ENCODE results near the gene ROM1. TPM values are rescaled to one million over a fixed set of nuclear protein-coding genes. Genes with fewer than 3 reads are reported as not detected.

Gene ROM1
- total RNA-seq, 1 experiment from 2014 or later: 1.3 TPM

DNA sequence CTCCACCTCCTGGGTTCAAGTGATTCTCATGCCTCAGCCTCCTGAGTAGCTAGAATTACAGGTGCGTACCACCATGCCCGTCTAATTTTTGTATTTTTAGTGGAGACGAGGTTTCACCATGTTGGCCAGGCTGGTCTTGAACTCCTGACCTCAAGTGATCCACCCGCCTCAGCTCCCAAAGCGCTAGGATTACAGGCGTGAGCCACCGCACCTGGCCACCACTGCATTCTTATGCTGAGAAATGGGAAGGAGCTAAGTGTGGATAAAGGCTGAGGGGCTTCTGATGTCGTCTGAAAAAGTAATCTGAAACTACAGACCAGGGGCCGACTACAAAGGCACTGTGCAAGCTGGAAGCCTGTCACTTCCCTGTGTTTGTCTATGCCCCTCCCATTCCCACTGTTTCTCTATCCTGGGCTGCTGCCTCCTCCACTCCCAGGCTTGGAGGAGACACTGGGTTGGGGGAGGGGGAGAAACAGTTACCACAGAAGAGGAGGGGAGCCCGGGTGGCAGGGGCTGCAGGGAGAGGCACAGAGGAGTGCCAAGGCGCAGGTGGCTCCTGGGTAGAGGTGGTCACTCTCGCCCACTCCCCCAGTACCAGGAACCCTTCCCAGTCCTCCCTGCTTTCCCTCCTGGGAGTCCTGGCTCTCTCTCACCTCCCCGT, 8.5 kb upstream of the ROM1 start:
- H3K36me3 Mint-ChIP-seq (ENCODE audit: insufficient read depth, unreplicated experiment): peaks cover 57% of the 10 kb centered on the region
- H3K4me3 ChIP-seq (ENCODE audit: low read depth, low read length): no peak overlapping the region
- DNase-seq: no peak
- BruUV-seq (replicated peaks): no TSS peak
- no peak overlapping the region for H3K27ac Mint-ChIP-seq (ENCODE audit: unreplicated experiment)
- POLR2A ChIA-PET: interaction anchor here (0.6 kb wide), 2 partner anchors 68 to 124 kb away, joined by 5 to 6 read pairs; no protein-coding TSS in a partner anchor
- TF ChIP-seq, protein P1, sequence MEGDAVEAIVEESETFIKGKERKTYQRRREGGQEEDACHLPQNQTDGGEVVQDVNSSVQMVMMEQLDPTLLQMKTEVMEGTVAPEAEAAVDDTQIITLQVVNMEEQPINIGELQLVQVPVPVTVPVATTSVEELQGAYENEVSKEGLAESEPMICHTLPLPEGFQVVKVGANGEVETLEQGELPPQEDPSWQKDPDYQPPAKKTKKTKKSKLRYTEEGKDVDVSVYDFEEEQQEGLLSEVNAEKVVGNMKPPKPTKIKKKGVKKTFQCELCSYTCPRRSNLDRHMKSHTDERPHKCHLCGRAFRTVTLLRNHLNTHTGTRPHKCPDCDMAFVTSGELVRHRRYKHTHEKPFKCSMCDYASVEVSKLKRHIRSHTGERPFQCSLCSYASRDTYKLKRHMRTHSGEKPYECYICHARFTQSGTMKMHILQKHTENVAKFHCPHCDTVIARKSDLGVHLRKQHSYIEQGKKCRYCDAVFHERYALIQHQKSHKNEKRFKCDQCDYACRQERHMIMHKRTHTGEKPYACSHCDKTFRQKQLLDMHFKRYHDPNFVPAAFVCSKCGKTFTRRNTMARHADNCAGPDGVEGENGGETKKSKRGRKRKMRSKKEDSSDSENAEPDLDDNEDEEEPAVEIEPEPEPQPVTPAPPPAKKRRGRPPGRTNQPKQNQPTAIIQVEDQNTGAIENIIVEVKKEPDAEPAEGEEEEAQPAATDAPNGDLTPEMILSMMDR (IDR thresholded peaks at IDR 0.05; ENCODE audit: insufficient read depth in 1 of 2, low read depth in 1 of 2, low read length in 1 of 2, severe bottlenecking in 1 of 2, unreplicated experiment in 1 of 2): no peak
- no peaks in the 10 kb centered on the region for H3K27me3 Mint-ChIP-seq (ENCODE audit: insufficient read depth, unreplicated experiment)
- H3K9me3 Mint-ChIP-seq (ENCODE audit: unreplicated experiment): no peaks in the 10 kb centered on the region
- H3K27me3 ChIP-seq (replicated peaks; ENCODE audit: control insufficient read depth, insufficient read depth, low read length): no peaks in the 10 kb centered on the region
- peaks cover 26% of the 10 kb centered on the region for H3K4me1 ChIP-seq
- intact Hi-C loops (cut with micrococcal nuclease; ENCODE audit: unreplicated experiment): no loop called here
- H3K36me3 ChIP-seq (ENCODE audit: control insufficient read depth, insufficient read depth, low read length): 0 out of 2 replicates have a peak, but pooled peaks cover 1% of the 10 kb centered on the region
- CTCF ChIA-PET: interaction anchor here (0.8 to 0.9 kb wide), 2 partner anchors 7 to 13 kb away, joined by 3 to 4 read pairs; partner anchors contain the start of gene TUT1
- H3K9me3 ChIP-seq: no peaks in the 10 kb centered on the region
- peaks cover 51% of the 10 kb centered on the region for H3K4me1 Mint-ChIP-seq (ENCODE audit: low read depth, unreplicated experiment)
- no peak overlapping the region for H3K4me3 Mint-ChIP-seq (ENCODE audit: unreplicated experiment)

DNA sequence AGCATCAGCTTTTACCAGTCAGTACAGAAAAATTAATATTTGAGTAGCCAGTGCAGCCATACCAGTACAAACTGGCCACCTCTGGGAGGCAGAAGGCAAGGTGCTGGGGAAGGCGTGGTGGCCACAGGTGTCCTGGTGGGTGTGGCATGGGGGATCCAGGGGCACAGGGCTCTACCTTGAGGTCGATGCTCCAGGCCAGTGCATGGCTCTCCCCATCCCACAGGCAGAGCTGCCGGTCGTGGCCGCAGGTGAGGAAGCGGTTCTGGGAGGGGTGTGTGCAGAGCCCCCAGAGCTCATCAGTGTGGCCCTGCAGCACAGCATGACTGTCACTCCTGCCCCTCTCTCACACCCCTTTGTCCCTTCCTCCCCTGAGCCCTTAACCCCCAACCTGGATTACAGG, 7.6 kb upstream of the ROM1 start:
- Histone ChIP-seq H3K4me3 (ENCODE audit: low read depth, low read length) (no peak overlapping the region), H3K9me3 (no peaks in the 10 kb centered on the region), H3K36me3 (ENCODE audit: control insufficient read depth, insufficient read depth, low read length) (0 out of 2 replicates have a peak, but pooled peaks cover 3% of the 10 kb centered on the region), H3K4me1 (peaks cover 21% of the 10 kb centered on the region), H3K27me3 (replicated peaks; ENCODE audit: control insufficient read depth, insufficient read depth, low read length) (no peaks in the 10 kb centered on the region)
- Mint-ChIP-seq H3K9me3 (ENCODE audit: unreplicated experiment) (no peaks in the 10 kb centered on the region), H3K36me3 (ENCODE audit: insufficient read depth, unreplicated experiment) (peaks cover 56% of the 10 kb centered on the region), H3K27me3 (ENCODE audit: insufficient read depth, unreplicated experiment) (no peaks in the 10 kb centered on the region), H3K4me3 (ENCODE audit: unreplicated experiment) (no peak overlapping the region), H3K4me1 (ENCODE audit: low read depth, unreplicated experiment) (peaks cover 51% of the 10 kb centered on the region), H3K27ac (ENCODE audit: unreplicated experiment) (peak overlapping the region; percentile 56)
- ChIA-PET CTCF (no interaction called here), POLR2A (no interaction called here)
- TF ChIP-seq, protein P1 (IDR thresholded peaks at IDR 0.05; ENCODE audit: insufficient read depth in 1 of 2, low read depth in 1 of 2, low read length in 1 of 2, severe bottlenecking in 1 of 2, unreplicated experiment in 1 of 2): no peak
- intact Hi-C loops (cut with micrococcal nuclease; ENCODE audit: unreplicated experiment): no loop called here
- no TSS peak for BruUV-seq (replicated peaks)
- no peak for DNase-seq

DNA sequence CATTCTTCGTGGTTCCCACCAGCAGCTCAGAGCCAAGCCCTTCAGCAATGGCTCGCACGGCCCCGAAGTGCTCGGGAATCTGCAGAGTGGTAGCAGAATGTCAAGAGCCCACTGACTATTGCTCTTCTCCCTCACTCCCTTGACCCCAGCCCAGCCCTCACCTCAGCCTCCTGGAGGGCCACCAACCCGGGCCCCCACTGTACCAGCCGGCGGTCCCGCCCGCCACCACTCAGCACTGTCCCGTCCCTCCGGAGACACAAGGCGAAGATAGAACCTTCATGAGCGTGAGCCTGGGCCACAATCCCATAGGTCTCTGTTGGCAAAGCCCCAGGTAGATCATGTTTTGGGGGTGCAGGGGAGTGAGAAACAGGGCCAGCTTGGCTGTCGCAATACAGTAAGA, 7.2 kb upstream of the ROM1 start:
- CTCF ChIA-PET: no interaction called here
- H3K36me3 Mint-ChIP-seq (ENCODE audit: insufficient read depth, unreplicated experiment): peaks cover 56% of the 10 kb centered on the region
- DNase-seq: no peak
- no peaks in the 10 kb centered on the region for H3K27me3 ChIP-seq (replicated peaks; ENCODE audit: control insufficient read depth, insufficient read depth, low read length)
- intact Hi-C loops (cut with micrococcal nuclease; ENCODE audit: unreplicated experiment): no loop called here
- H3K9me3 Mint-ChIP-seq (ENCODE audit: unreplicated experiment): no peaks in the 10 kb centered on the region
- peaks cover 25% of the 10 kb centered on the region for H3K4me1 ChIP-seq
- BruUV-seq (replicated peaks): no TSS peak
- no peaks in the 10 kb centered on the region for H3K9me3 ChIP-seq
- no peak overlapping the region for H3K4me3 Mint-ChIP-seq (ENCODE audit: unreplicated experiment)
- H3K27me3 Mint-ChIP-seq (ENCODE audit: insufficient read depth, unreplicated experiment): no peaks in the 10 kb centered on the region
- peaks cover 53% of the 10 kb centered on the region for H3K4me1 Mint-ChIP-seq (ENCODE audit: low read depth, unreplicated experiment)
- no peak overlapping the region for H3K4me3 ChIP-seq (ENCODE audit: low read depth, low read length)
- TF ChIP-seq, protein P1 (IDR thresholded peaks at IDR 0.05; ENCODE audit: insufficient read depth in 1 of 2, low read depth in 1 of 2, low read length in 1 of 2, severe bottlenecking in 1 of 2, unreplicated experiment in 1 of 2): no peak
- peak overlapping the region; percentile 56 for H3K27ac Mint-ChIP-seq (ENCODE audit: unreplicated experiment)
- 0 out of 2 replicates have a peak, but pooled peaks cover 3% of the 10 kb centered on the region for H3K36me3 ChIP-seq (ENCODE audit: control insufficient read depth, insufficient read depth, low read length)
- POLR2A ChIA-PET: no interaction called here

Measured in Caco-2 (cell line).